ENCODE data around the gene PHC2. TPM values are rescaled to one million over a fixed set of nuclear protein-coding genes. Genes with fewer than 3 reads are reported as not detected.

The PHC2 gene
- total RNA-seq, 6 experiments from 2014 or later: 49.3 to 86.5 (median 66.8) TPM

DNA sequence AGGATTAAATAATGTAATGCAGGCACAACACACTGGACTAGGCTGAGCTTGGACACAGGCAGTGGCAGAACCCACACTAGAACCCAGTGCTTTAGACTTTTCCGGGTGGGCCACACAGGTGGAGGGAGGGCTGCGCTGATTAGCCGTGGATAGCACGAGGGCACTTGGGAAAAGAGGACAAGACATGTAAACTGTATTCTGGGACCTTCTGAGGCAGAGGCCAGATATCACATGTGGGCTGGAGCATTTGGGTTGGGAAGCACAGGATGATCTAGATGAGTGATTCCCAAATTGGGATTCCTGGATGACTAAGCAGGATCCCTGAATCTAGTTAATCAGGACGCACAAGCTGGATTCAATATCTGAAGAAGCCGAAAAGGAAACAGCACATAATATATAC is 89.7 kb downstream of the PHC2 start:
- DNase-seq (no peak), ATAC-seq (no peak)
- H3K4me3 ChIP-seq: no peak overlapping the region
- no peaks in the 10 kb centered on the region for H3K27me3 ChIP-seq
- H3K4me1 ChIP-seq: peaks cover 0 to 98% (median 51%) of the 10 kb centered on the region in 4 donors
- peak overlapping the region; percentile 82 to 97 (median 97) for H3K27ac ChIP-seq
- WGBS (ENCODE audit: insufficient coverage, low coverage, low lambda C conversion rate, missing lambda C conversion rate): 72% methylated on average over 2 of the region's 6 CpGs
- TF ChIP-seq POLR2A (IDR thresholded peaks at IDR 0.05) (no peak), CTCF (IDR thresholded peaks at IDR 0.05) (no peak)
- intact Hi-C loops (cut with DNase I): no loop called here
- no peaks in the 10 kb centered on the region for H3K9me3 ChIP-seq
- peaks cover 0 to 3% (median 0%) of the 10 kb centered on the region in 4 donors for H3K36me3 ChIP-seq

GRCh38 chr1:33339413-33339812 is 91.5 kb downstream of the PHC2 start:
- ATAC-seq (peak in 3 of 4 donors; percentile 4 to 6 (median 4)), DNase-seq (no peak)
- no peak overlapping the region for H3K4me3 ChIP-seq
- peaks cover 0 to 3% (median 0%) of the 10 kb centered on the region in 4 donors for H3K36me3 ChIP-seq
- H3K4me1 ChIP-seq: peaks cover under 1 to 96% (median 51%) of the 10 kb centered on the region in 4 donors
- H3K27me3 ChIP-seq: no peaks in the 10 kb centered on the region
- intact Hi-C loops (cut with DNase I): no loop called here
- H3K9me3 ChIP-seq: no peaks in the 10 kb centered on the region
- no CpG with 5 or more reads among the region's 2 CpGs for WGBS (ENCODE audit: insufficient coverage, low coverage, low lambda C conversion rate, missing lambda C conversion rate)
- TF ChIP-seq CTCF (IDR thresholded peaks at IDR 0.05) (peak in 2 of 4 donors; percentile 21 to 22), POLR2A (IDR thresholded peaks at IDR 0.05) (no peak)
- peak overlapping the region; percentile 69 to 97 (median 82) for H3K27ac ChIP-seq

DNA sequence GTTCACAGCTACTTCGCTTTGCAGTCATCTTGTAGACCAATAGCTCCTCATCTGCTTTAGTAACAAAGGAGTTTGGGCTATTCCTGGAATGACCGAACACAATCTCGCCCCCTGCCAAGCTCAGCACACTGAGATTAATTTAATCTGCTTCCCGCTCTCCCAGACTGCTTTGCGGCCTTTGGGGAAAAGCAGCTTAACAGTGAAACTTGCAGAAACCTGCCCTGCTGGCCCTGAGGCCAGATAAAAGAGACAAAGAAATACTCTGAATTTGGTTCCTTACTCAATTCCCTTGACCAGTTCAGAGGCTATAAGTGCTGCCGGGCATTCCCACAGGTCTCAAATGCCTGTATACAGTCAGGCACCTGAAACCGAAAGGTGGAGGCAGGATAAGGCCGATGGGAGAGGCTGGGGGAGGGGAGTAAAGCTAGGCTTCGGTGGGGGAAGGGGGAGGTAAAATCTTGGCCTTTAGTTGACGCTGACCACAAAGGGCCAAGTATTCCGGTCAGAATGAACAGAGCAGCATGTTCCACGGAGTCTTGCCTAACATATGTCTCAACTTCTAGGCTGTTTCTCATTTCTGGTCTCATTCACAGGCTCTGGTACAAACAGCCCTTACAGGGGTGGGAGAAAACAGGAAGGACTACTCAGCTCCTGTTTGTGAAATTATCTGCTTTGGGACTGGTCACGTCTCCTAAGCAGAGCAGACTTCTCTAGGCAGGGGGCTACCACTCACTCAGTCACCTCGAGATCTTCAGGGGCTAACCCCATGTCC is 92.3 kb downstream of the PHC2 start:
- no peak overlapping the region for H3K4me3 ChIP-seq
- ATAC-seq (peak; percentile 22 to 60 (median 26)), DNase-seq (no peak)
- intact Hi-C loops (cut with DNase I): no loop called here
- H3K27ac ChIP-seq: peak overlapping the region; percentile 69 to 97 (median 82)
- no peaks in the 10 kb centered on the region for H3K9me3 ChIP-seq
- peak; percentile 75 for TF ChIP-seq POLR2A (IDR thresholded peaks at IDR 0.05)
- TF ChIP-seq CTCF (IDR thresholded peaks at IDR 0.05): no peak
- no peaks in the 10 kb centered on the region for H3K27me3 ChIP-seq
- H3K36me3 ChIP-seq: peaks cover 0 to 3% (median 0%) of the 10 kb centered on the region in 4 donors
- WGBS (ENCODE audit: insufficient coverage, low coverage, low lambda C conversion rate, missing lambda C conversion rate): 14% methylated on average over 12 of the region's 14 CpGs
- H3K4me1 ChIP-seq: peaks cover 2 to 96% (median 44%) of the 10 kb centered on the region in 4 donors

DNA sequence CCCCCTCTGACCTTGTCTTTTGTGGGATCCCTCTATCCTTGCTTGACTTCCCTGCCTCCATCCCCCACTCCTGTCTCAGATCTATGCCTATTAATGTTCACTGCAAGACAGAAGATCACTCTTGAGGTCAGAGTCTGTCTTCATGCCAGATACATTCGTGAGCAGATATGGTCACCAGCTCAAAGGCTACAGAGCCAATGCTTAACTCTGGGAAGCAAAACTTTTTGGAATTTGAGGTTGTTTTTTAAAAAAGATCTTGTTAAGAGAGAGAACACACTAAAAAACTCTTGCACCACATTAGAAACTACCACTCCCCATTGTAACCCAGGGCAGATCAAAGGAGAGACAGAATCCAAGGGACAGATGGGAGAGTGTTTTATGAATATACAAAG is 92.9 kb downstream of the PHC2 start:
- 0% methylated on average over 1 of the region's 1 CpG for WGBS (ENCODE audit: insufficient coverage, low coverage, low lambda C conversion rate, missing lambda C conversion rate)
- ATAC-seq (no peak), DNase-seq (no peak)
- Histone ChIP-seq H3K4me3 (no peak overlapping the region), H3K9me3 (no peaks in the 10 kb centered on the region), H3K27me3 (no peaks in the 10 kb centered on the region), H3K4me1 (peaks cover 2 to 96% (median 44%) of the 10 kb centered on the region in 4 donors), H3K36me3 (peaks cover 0 to 9% (median 0%) of the 10 kb centered on the region in 4 donors), H3K27ac (peak overlapping the region; percentile 69 to 97 (median 82))
- TF ChIP-seq CTCF (IDR thresholded peaks at IDR 0.05): no peak
- no peak for TF ChIP-seq POLR2A (IDR thresholded peaks at IDR 0.05)
- intact Hi-C loops (cut with DNase I): no loop called here
